Keratinocyte (primary cell): Measurements from ENCODE around the gene CDKAL1.

Experiments
- CTCF ChIP-seq, 3 experiments: IDR thresholded peaks in 1 of 3; conservative IDR thresholded peaks in 1 of 3; optimal IDR thresholded peaks in 1 of 3; 2 replicates in 2 of 3; 3 replicates in 1 of 3; pipeline versions ENCODE3 to v1.5.1; 2011; ENCODE audit warnings: low read length in 3 of 3, mild to moderate bottlenecking in 3 of 3, moderate library complexity in 2 of 3, control low read depth in 1 of 3, inconsistent platforms in 1 of 3; ENCODE audit not compliant: insufficient read depth in 2 of 3; ENCODE audit errors: extremely low read depth in 1 of 3
- EZH2 ChIP-seq: IDR thresholded peaks from one replicate; pipeline ENCODE4 v1.6.1; 2012; ENCODE audit warnings: inconsistent platforms, mild to moderate bottlenecking, low read length, moderate library complexity

GRCh38 chr6:20976391-20976918, 442.2 kb downstream of the CDKAL1 start:
- TF ChIP-seq CTCF (optimal IDR thresholded peaks at IDR 0.05 in 1 of 3, IDR thresholded peaks at IDR 0.05 in 1 of 3, conservative IDR thresholded peaks at IDR 0.05 in 1 of 3; ENCODE audit: extremely low read depth in 1 of 3, insufficient read depth in 2 of 3, low read length in 3 of 3) (no peak), EZH2 (no peak)
